NCI-H345 treated with DMSO at 0.1 percent for 48 hours (cell line): ENCODE measurements around the gene MILR1.
"Not testable (repeated sequence)": the region's sequence is repeated elsewhere in the genome, so short reads cannot be mapped to it uniquely, and the experiment has no call there.

Source experiments
- DNase-seq: peaks from one replicate; lab custom pipeline; 2025; ENCODE audit not compliant: unreplicated experiment; lab: John Stamatoyannopoulos, UW

Gene MILR1

GRCh38 chr17:64426596-64426995 lies 22.3 kb upstream of the MILR1 start:
- DNase-seq: no peak

GRCh38 chr17:64428406-64428805 lies 20.5 kb upstream of the MILR1 start:
- DNase-seq: no peak

- DNase-seq: not testable (repeated sequence)
These were observed 18.9 kb upstream of the MILR1 start for GRCh38 chr17:64430036-64430435.

- DNase-seq: no peak
These were observed 17.4 kb upstream of the MILR1 start for GRCh38 chr17:64431534-64431933.

GRCh38 chr17:64437944-64438525 lies 10.9 kb upstream of the MILR1 start:
- DNase-seq: no peak

- not testable (repeated sequence) for DNase-seq
These were observed 9.4 kb upstream of the MILR1 start for GRCh38 chr17:64439521-64439920.

- no peak for DNase-seq
These were observed 9.0 kb upstream of the MILR1 start for GRCh38 chr17:64439956-64440355.

GRCh38 chr17:64441772-64442540 lies 7.0 kb upstream of the MILR1 start:
- no peak for DNase-seq

GRCh38 chr17:64442541-64442971 lies 6.4 kb upstream of the MILR1 start:
- no peak for DNase-seq

GRCh38 chr17:64443086-64443760 lies 5.7 kb upstream of the MILR1 start:
- no peak for DNase-seq

- no peak for DNase-seq
These were observed 1.4 kb upstream of the MILR1 start for GRCh38 chr17:64447526-64447925.

- no peak for DNase-seq
These were observed 630 bp downstream of the MILR1 start for GRCh38 chr17:64449545-64449944.

GRCh38 chr17:64455993-64456885 lies 7.3 kb downstream of the MILR1 start:
- no peak for DNase-seq

- no peak for DNase-seq
These were observed 8.2 kb downstream of the MILR1 start for GRCh38 chr17:64457156-64457555.

- no peak for DNase-seq
These were observed 9.8 kb downstream of the MILR1 start for GRCh38 chr17:64458756-64459155.

GRCh38 chr17:64459284-64459747 lies 10.4 kb downstream of the MILR1 start:
- DNase-seq: no peak

- DNase-seq: not testable (repeated sequence)
These were observed 10.9 kb downstream of the MILR1 start for GRCh38 chr17:64459818-64460217.

GRCh38 chr17:64460955-64461354 lies 12.0 kb downstream of the MILR1 start:
- no peak for DNase-seq

- no peak for DNase-seq
These were observed 12.9 kb downstream of the MILR1 start for GRCh38 chr17:64461788-64462187.

GRCh38 chr17:64466019-64466735 lies 17.3 kb downstream of the MILR1 start:
- DNase-seq: no peak
